ENCODE results near the gene PCGF6. TPM values are rescaled to one million over a fixed set of nuclear protein-coding genes. Genes with fewer than 3 reads are reported as not detected.

The PCGF6 gene
- total RNA-seq, 1 donor from 2014 or later, result 13.7 TPM

DNA sequence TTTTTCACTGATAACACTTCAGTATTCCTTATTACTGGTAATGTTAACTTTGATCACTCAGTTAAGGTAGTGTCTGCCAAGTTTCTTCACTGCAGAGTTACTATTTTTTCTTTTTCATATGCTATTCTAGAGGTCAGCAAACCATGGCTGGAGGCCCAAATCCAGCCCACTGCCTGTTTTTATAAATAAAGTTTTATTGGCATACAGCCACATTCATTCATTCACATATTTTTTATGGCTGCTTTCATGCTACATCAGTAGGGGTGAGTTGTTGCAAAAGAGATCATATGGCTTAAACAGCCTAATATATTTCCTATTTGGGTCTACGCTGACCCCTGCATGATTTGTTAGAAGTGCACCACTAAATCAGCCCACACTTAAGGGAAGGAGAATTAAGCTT, 94.3 kb downstream of the PCGF6 start:
- DNase-seq, result no peak

DNA sequence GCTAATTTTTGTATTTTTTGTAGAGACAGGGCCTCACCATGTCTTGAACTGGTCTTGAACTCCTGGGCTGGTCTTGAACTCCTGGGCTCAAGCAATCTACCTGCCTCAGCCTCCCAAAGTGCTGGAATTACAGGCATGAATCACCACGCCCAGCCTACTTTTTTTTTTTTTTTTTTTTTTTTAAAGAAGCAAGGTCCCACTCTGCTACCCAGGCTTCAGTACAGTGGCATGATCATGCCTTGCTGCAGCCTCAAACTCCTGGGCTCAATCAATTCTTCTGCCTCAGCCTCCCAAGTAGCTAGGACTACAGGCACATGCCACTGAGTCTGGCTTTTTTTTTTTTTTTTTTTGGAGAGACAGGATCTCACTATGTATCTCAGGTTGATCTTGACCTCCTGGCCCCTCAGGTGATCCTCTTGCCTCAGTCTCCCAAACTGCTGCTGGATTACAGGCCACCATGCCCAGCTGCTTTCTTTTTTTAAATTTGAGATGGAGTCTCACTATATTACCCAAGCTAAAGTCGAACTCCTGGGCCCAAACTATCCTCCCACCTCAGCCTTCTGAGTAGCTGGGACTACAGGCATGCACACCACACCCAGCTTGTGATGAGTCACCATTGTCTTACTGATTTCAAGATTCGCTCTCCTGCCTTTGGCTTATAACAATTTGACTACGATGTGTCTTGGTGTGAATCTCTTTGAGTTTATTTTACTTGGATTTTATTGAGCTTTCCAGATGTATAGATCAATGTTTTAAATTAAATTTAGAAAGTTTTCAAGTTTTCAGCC, 96.2 kb downstream of the PCGF6 start:
- no peak for DNase-seq

DNA sequence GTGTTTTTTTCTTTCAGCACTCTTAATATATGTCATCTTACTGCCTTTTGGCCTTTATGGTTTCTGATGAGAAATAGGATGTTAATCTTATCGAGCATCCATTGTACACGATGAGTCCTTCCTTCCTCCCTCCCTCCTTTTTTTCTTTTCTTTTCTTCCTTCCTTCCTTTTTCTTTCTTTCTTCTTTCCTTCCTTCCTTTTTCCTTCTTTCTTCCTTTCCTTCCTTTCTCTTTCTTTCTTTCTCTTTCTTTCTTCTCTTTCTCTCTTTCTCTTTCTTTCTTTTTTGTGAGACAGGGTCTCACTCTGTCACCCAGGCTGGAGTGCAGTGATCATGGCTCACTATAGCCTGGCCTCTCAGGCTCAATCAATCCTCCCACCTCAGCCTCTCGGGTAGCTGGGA, 96.8 kb downstream of the PCGF6 start:
- DNase-seq, result no peak

Small RNA genes lying within 50 kb of the gene (small RNA-seq; reads per million reads assigned to genes)
- gene RNU11-3P (ENCODE audit: low replicate concordance), result not detected

Other genes starting within 250 kb of the PCGF6 start
- 154 TPM for gene NT5C2, start 157.9 kb downstream of the PCGF6 start, total RNA-seq
- not detected for gene RPEL1, start 105.3 kb downstream of the PCGF6 start, total RNA-seq
- 1.0 TPM for gene INA, start 74.0 kb downstream of the PCGF6 start, total RNA-seq
- 4.1 TPM for gene TAF5, start 16.8 kb upstream of the PCGF6 start, total RNA-seq
- 102 TPM for gene ATP5MK, start 45.3 kb upstream of the PCGF6 start, total RNA-seq
- gene PDCD11, start 45.5 kb upstream of the PCGF6 start, total RNA-seq, result 36.0 TPM
- gene CALHM2, start 101.2 kb upstream of the PCGF6 start, total RNA-seq, result 10.1 TPM
- 0.10 TPM for gene CALHM1, start 107.8 kb upstream of the PCGF6 start, total RNA-seq
- not detected for gene CALHM3, start 128.1 kb upstream of the PCGF6 start, total RNA-seq
- 46.2 TPM for gene NEURL1, start 142.6 kb upstream of the PCGF6 start, total RNA-seq

Data from tongue (tissue), 3 donors.